Measurements from ENCODE around the gene ZNF189. TPM values are rescaled to one million over a fixed set of nuclear protein-coding genes. Genes with fewer than 3 reads are reported as not detected.

The ZNF189 gene
- polyA plus RNA-seq, 1 donor (not counting 4 experiments of a cell fraction or from before 2014, with no cell fraction given) = 8.7 TPM

- H3K4me1 ChIP-seq (ENCODE audit: control insufficient read depth, extremely low read depth, insufficient read depth, low read length) = peaks cover 12% of the 10 kb centered on the region
- no peak for DNase-seq (ENCODE audit: low read depth, low spot score)
- no peak for TF ChIP-seq EZH2 (IDR thresholded peaks at IDR 0.05; ENCODE audit: low read length)
- TF ChIP-seq CTCF (optimal IDR thresholded peaks at IDR 0.05 in 1 of 3, IDR thresholded peaks at IDR 0.05 in 1 of 3, conservative IDR thresholded peaks at IDR 0.05 in 1 of 3; ENCODE audit: extremely low read depth in 1 of 3, insufficient read depth in 2 of 3, low read length in 3 of 3) = no peak
These were observed 22.4 kb upstream of the ZNF189 start for GRCh38 chr9:101376111-101376848.

GRCh38 chr9:101380295-101380694, 18.4 kb upstream of the ZNF189 start:
- no peaks in the 10 kb centered on the region for H3K9me1 ChIP-seq (ENCODE audit: control insufficient read depth, extremely low read depth, insufficient read depth, low read length)
- FAIRE-seq = peak; percentile 39

More at GRCh38 chr9:101376111-101376848, 22.4 kb upstream of the ZNF189 start:
- no peaks in the 10 kb centered on the region for H3K36me3 ChIP-seq (ENCODE audit: control insufficient read depth in 2 of 2, extremely low read depth in 1 of 2, insufficient read depth in 2 of 2, low read length in 2 of 2)
- peak; percentile 62 for FAIRE-seq
- no peaks in the 10 kb centered on the region for H4K20me1 ChIP-seq (ENCODE audit: control insufficient read depth, extremely low read depth, insufficient read depth, low read length)
- H3K27me3 ChIP-seq (ENCODE audit: control insufficient read depth, extremely low read depth, insufficient read depth, low read length) = no peaks in the 10 kb centered on the region
- H3K4me2 ChIP-seq (ENCODE audit: control insufficient read depth, extremely low read depth, insufficient read depth, low read depth, low read length) = no peak overlapping the region
- no peak overlapping the region for H3K27ac ChIP-seq (ENCODE audit: control insufficient read depth, insufficient read depth, low read length)
- dilution Hi-C loops (cut with MboI; ENCODE audit: extremely low pct_ligation_motif_present, low sequenced_read_pairs) = no loop called here
- H3K9me3 ChIP-seq (ENCODE audit: control insufficient read depth, low read depth, low read length) = no peaks in the 10 kb centered on the region
- no peak overlapping the region for H3K4me3 ChIP-seq (ENCODE audit: control insufficient read depth in 2 of 3, extremely low read depth in 1 of 3, insufficient read depth in 2 of 3, low read depth in 1 of 3, low read length in 3 of 3)
- no peak overlapping the region for H2AFZ ChIP-seq (ENCODE audit: control insufficient read depth, low read length)
- H3K9me1 ChIP-seq (ENCODE audit: control insufficient read depth, extremely low read depth, insufficient read depth, low read length) = no peaks in the 10 kb centered on the region
- H3K79me2 ChIP-seq (ENCODE audit: control insufficient read depth, insufficient read depth, low read length) = no peaks in the 10 kb centered on the region
- H3K9ac ChIP-seq (ENCODE audit: control insufficient read depth, extremely low read depth, insufficient read depth, low read length) = no peak overlapping the region

More at GRCh38 chr9:101380295-101380694, 18.4 kb upstream of the ZNF189 start:
- DNase-seq (ENCODE audit: low read depth, low spot score) = no peak
- H3K4me3 ChIP-seq (ENCODE audit: control insufficient read depth in 2 of 3, extremely low read depth in 1 of 3, insufficient read depth in 2 of 3, low read depth in 1 of 3, low read length in 3 of 3) = no peak overlapping the region
- H3K27me3 ChIP-seq (ENCODE audit: control insufficient read depth, extremely low read depth, insufficient read depth, low read length) = no peaks in the 10 kb centered on the region
- H2AFZ ChIP-seq (ENCODE audit: control insufficient read depth, low read length) = peak overlapping the region; percentile 40
- dilution Hi-C loops (cut with MboI; ENCODE audit: extremely low pct_ligation_motif_present, low sequenced_read_pairs) = no loop called here
- H4K20me1 ChIP-seq (ENCODE audit: control insufficient read depth, extremely low read depth, insufficient read depth, low read length) = no peaks in the 10 kb centered on the region
- no peak overlapping the region for H3K27ac ChIP-seq (ENCODE audit: control insufficient read depth, insufficient read depth, low read length)
- no peaks in the 10 kb centered on the region for H3K79me2 ChIP-seq (ENCODE audit: control insufficient read depth, insufficient read depth, low read length)
- H3K9me3 ChIP-seq (ENCODE audit: control insufficient read depth, low read depth, low read length) = no peaks in the 10 kb centered on the region
- H3K36me3 ChIP-seq (ENCODE audit: control insufficient read depth in 2 of 2, extremely low read depth in 1 of 2, insufficient read depth in 2 of 2, low read length in 2 of 2) = no peaks in the 10 kb centered on the region
- no peak overlapping the region for H3K9ac ChIP-seq (ENCODE audit: control insufficient read depth, extremely low read depth, insufficient read depth, low read length)
- H3K4me1 ChIP-seq (ENCODE audit: control insufficient read depth, extremely low read depth, insufficient read depth, low read length) = peaks cover 18% of the 10 kb centered on the region
- TF ChIP-seq CTCF (optimal IDR thresholded peaks at IDR 0.05 in 1 of 3, IDR thresholded peaks at IDR 0.05 in 1 of 3, conservative IDR thresholded peaks at IDR 0.05 in 1 of 3; ENCODE audit: extremely low read depth in 1 of 3, insufficient read depth in 2 of 3, low read length in 3 of 3) = no peak
- no peak for TF ChIP-seq EZH2 (IDR thresholded peaks at IDR 0.05; ENCODE audit: low read length)
- no peak overlapping the region for H3K4me2 ChIP-seq (ENCODE audit: control insufficient read depth, extremely low read depth, insufficient read depth, low read depth, low read length)
